HCT116 (cell line): Measurements from ENCODE around the gene GFM2. TPM values are rescaled to one million over a fixed set of nuclear protein-coding genes. Genes with fewer than 3 reads are reported as not detected.
A peak's percentile ranks its signal among the peaks of the same experiment; 100 is the strongest.

Experiments used
- ATAC-seq: fragments of 200-7000 bp; cut with Tn5 transposase; 2 replicates; pipeline ENCODE4 v1.9.1; 2020; ENCODE audit warnings: mild to moderate bottlenecking, moderate library complexity
- BruUV-seq: library from RNA; stranded (reverse); fragments of 400-500 nt; replicated peaks from 2 replicates; lab custom pipeline; 2021; lab: Mats Ljungman, UMichigan
- CTCF ChIA-PET: fragments of 300-600 bp; sonication (Branson Sonifier 250); formaldehyde crosslinking; loops from one replicate; lab custom pipeline; 2021; ENCODE audit warnings: antibody characterized with exemption; lab: Charles Lee
- POLR2A ChIA-PET: fragments of 300-600, 350-600 bp; sonication (Branson Sonifier 250); formaldehyde crosslinking; loops from one replicate; lab custom pipeline; 2021; ENCODE audit warnings: antibody characterized with exemption; lab: Charles Lee
- RAD21 ChIA-PET, 2 experiments: fragments of 300-600 bp; sonication (Branson Sonifier 250); formaldehyde crosslinking; loops; one replicate each; lab custom pipeline; 2023; ENCODE audit warnings: low total read pairs in 2 of 2; ENCODE audit not compliant: uncharacterized antibody in 2 of 2, unreplicated experiment in 2 of 2, low non-redundant PET in 1 of 2; lab: Charles Lee
- DNase-seq: peaks from one replicate; pipeline ENCODE4 v3.0.0-alpha.2; 2010; ENCODE audit warnings: low read depth, low spot score
- H2AFZ ChIP-seq: fragments of 200-600 bp; shearing (Covaris generic), sonication (generic); 2 replicates; pipeline ENCODE4 v1.6.1; 2017; ENCODE audit warnings: low read depth, mixed run types, mixed read lengths, antibody characterized with exemption, low read length; ENCODE audit not compliant: poor library complexity, severe bottlenecking
- H3K27ac ChIP-seq: 2 replicates; pipeline ENCODE4 v1.5.1; 2012; ENCODE audit warnings: low read depth, low read length
- H3K27me3 ChIP-seq: fragments of 200-600 bp; sonication (generic); 2 replicates; pipeline ENCODE4 v1.6.1; 2016; ENCODE audit warnings: mixed run types, low read length, mixed read lengths; ENCODE audit not compliant: insufficient read depth
- H3K36me3 ChIP-seq, 2 experiments: fragments of 200-500 bp in 1 of 2; fragments of 200-600 bp in 1 of 2; sonication (Bioruptor generic) in 1 of 2; sonication (generic) in 1 of 2; 2 replicates each; pipeline versions ENCODE4 v1.5.1 to v1.6.1; 2014 to 2016; ENCODE audit warnings: low read length in 2 of 2, inconsistent platforms in 1 of 2, mixed read lengths in 1 of 2, mixed run types in 1 of 2; ENCODE audit not compliant: insufficient read depth in 2 of 2, control insufficient read depth in 1 of 2
- H3K4me1 ChIP-seq, 2 experiments: fragments of 200-600 bp in 1 of 2; sonication (generic) in 1 of 2; 2 replicates each; pipeline versions ENCODE4 v1.5.1 to v1.6.1; 2012 to 2017; ENCODE audit warnings: low read length in 2 of 2, inconsistent platforms in 1 of 2, mild to moderate bottlenecking in 1 of 2, mixed read lengths in 1 of 2, mixed run types in 1 of 2, moderate library complexity in 1 of 2; ENCODE audit not compliant: insufficient read depth in 2 of 2, control insufficient read depth in 1 of 2
- H3K4me2 ChIP-seq: fragments of 200-600 bp; sonication (generic); 2 replicates; pipeline ENCODE4 v1.6.1; 2017; ENCODE audit warnings: mixed run types, low read length, mixed read lengths
- H3K4me3 ChIP-seq, 2 experiments: fragments of 200-600 bp in 1 of 2; sonication (generic) in 1 of 2; replicated peaks in 1 of 2; 2 replicates each; pipeline ENCODE4 v1.5.1; 2011 to 2016; ENCODE audit warnings: low read length in 2 of 2, control low read depth in 1 of 2, low read depth in 1 of 2, mild to moderate bottlenecking in 1 of 2, mixed read lengths in 1 of 2, mixed run types in 1 of 2
- H3K79me2 ChIP-seq: fragments of 200-600 bp; sonication (generic); 2 replicates; pipeline ENCODE4 v1.6.1; 2017; ENCODE audit warnings: mild to moderate bottlenecking, mixed run types, low read length, moderate library complexity, mixed read lengths; ENCODE audit not compliant: insufficient read depth
- H3K9ac ChIP-seq: fragments of 200-600 bp; sonication (generic); 2 replicates; pipeline ENCODE4 v1.6.1; 2016; ENCODE audit warnings: low read length, mixed read lengths
- H3K9me2 ChIP-seq: fragments of 200-600 bp; sonication (generic), shearing (Covaris generic); 2 replicates; pipeline ENCODE4 v1.6.1; 2017; ENCODE audit warnings: mixed run types, mild to moderate bottlenecking, moderate library complexity; ENCODE audit not compliant: insufficient read depth
- H3K9me3 ChIP-seq, 2 experiments: fragments of 200-500 bp in 1 of 2; fragments of 200-600 bp in 1 of 2; sonication (Bioruptor generic) in 1 of 2; sonication (generic) in 1 of 2; 2 replicates each; pipeline ENCODE4 v1.6.1; 2014 to 2017; ENCODE audit warnings: low read length in 2 of 2, mixed read lengths in 2 of 2, inconsistent platforms in 1 of 2, low read depth in 1 of 2, mild to moderate bottlenecking in 1 of 2, mixed run types in 1 of 2, moderate library complexity in 1 of 2; ENCODE audit not compliant: control insufficient read depth in 1 of 2, insufficient read depth in 1 of 2
- H4K20me1 ChIP-seq: fragments of 200-600 bp; sonication (generic), shearing (Covaris generic); 2 replicates; pipeline ENCODE4 v1.6.1; 2017; ENCODE audit warnings: mixed run types, mild to moderate bottlenecking, moderate library complexity; ENCODE audit not compliant: insufficient read depth
- ATF3 ChIP-seq: IDR thresholded peaks from 2 replicates; pipeline ENCODE4 v1.6.1; 2012
- CBX3 ChIP-seq: IDR thresholded peaks from 2 replicates; pipeline ENCODE4 v1.6.1; 2012; ENCODE audit warnings: low read depth
- CEBPB ChIP-seq: IDR thresholded peaks from 2 replicates; pipeline ENCODE4 v1.6.1; 2012; ENCODE audit warnings: low read depth
- EGR1 ChIP-seq: IDR thresholded peaks from 2 replicates; pipeline ENCODE4 v1.6.1; 2012; ENCODE audit warnings: low read depth
- ELF1 ChIP-seq: IDR thresholded peaks from 2 replicates; pipeline ENCODE4 v1.6.1; 2012; ENCODE audit warnings: low read depth, borderline replicate concordance
- EZH2 ChIP-seq: fragments of 200-600 bp; sonication (generic); IDR thresholded peaks from 2 replicates; pipeline ENCODE4 v1.6.1; 2017; ENCODE audit warnings: antibody characterized with exemption, mixed run types
- EZH2phosphoT487 ChIP-seq: fragments of 200-600 bp; IDR thresholded peaks from 2 replicates; pipeline ENCODE4 v1.6.1; 2018; ENCODE audit warnings: antibody characterized with exemption, borderline replicate concordance
- FOSL1 ChIP-seq: IDR thresholded peaks from 2 replicates; pipeline ENCODE4 v1.6.1; 2012; ENCODE audit warnings: low read depth
- JUND ChIP-seq: IDR thresholded peaks from 2 replicates; pipeline ENCODE4 v1.6.1; 2012
- POLR2A ChIP-seq: IDR thresholded peaks from 2 replicates; pipeline ENCODE4 v1.7.0; 2011; ENCODE audit warnings: borderline replicate concordance; ENCODE audit not compliant: insufficient read depth, insufficient read length; ENCODE audit errors: extremely low read depth
- POLR2AphosphoS5 ChIP-seq: IDR thresholded peaks from 2 replicates; pipeline ENCODE4 v1.6.1; 2011; ENCODE audit warnings: mild to moderate bottlenecking, low read depth, low read length, moderate library complexity
- RAD21 ChIP-seq: IDR thresholded peaks from 2 replicates; pipeline ENCODE4 v1.6.1; 2012; ENCODE audit warnings: low read depth, mild to moderate bottlenecking
- SIN3A ChIP-seq: IDR thresholded peaks from 2 replicates; pipeline ENCODE4 v1.6.1; 2012; ENCODE audit warnings: low read depth
- SP1 ChIP-seq: IDR thresholded peaks from 2 replicates; pipeline ENCODE4 v1.6.1; 2012; ENCODE audit warnings: low read depth
- SRF ChIP-seq: IDR thresholded peaks from 2 replicates; pipeline ENCODE4 v1.6.1; 2012; ENCODE audit warnings: low read depth
- TCF7L2 ChIP-seq: IDR thresholded peaks from 2 replicates; pipeline ENCODE4 v1.7.0; 2011; ENCODE audit warnings: borderline replicate concordance, inconsistent platforms; ENCODE audit not compliant: insufficient read depth, insufficient read length; ENCODE audit errors: extremely low read depth
- YY1 ChIP-seq: IDR thresholded peaks from 2 replicates; pipeline ENCODE4 v1.6.1; 2011; ENCODE audit warnings: low read length, low read depth, moderate library complexity, mild to moderate bottlenecking; ENCODE audit not compliant: insufficient replicate concordance; ENCODE audit errors: extremely low read depth
- ZBTB33 ChIP-seq: IDR thresholded peaks from 2 replicates; pipeline ENCODE4 v1.6.1; 2011; ENCODE audit warnings: mild to moderate bottlenecking, low read length, moderate library complexity; ENCODE audit not compliant: insufficient replicate concordance; ENCODE audit errors: extremely low read depth
- ZFX ChIP-seq: fragments of 450-650 bp; IDR thresholded peaks from 2 replicates; pipeline ENCODE4 v1.6.1; 2017
- intact Hi-C: fragments of 100-400 bp; cut with micrococcal nuclease; formaldehyde crosslinking; loops from 2 replicates; pipeline ENCODE4 v1.10.0; 2022
- total RNA-seq: library from RNA; stranded (reverse); gene quantifications from one replicate; pipeline ENCODE4 v1.2.1, GENCODE V29; 2021; ENCODE audit not compliant: unreplicated experiment
- TF ChIP-seq, protein P1 (sequence below), 3 experiments: fragments of 200-600 bp in 1 of 3; sonication (generic) in 1 of 3; IDR thresholded peaks in 2 of 3; conservative IDR thresholded peaks in 1 of 3; 2 replicates each; pipeline ENCODE4 v1.5.1; 2012 to 2017; ENCODE audit warnings: low read depth in 2 of 3, low read length in 2 of 3, antibody characterized with exemption in 1 of 3, borderline replicate concordance in 1 of 3, control low read depth in 1 of 3, mild to moderate bottlenecking in 1 of 3, mixed read lengths in 1 of 3, mixed run types in 1 of 3, moderate library complexity in 1 of 3; ENCODE audit not compliant: insufficient read depth in 1 of 3
- TF ChIP-seq, protein P2 (sequence below): IDR thresholded peaks from 2 replicates; pipeline ENCODE4 v1.6.1; 2012; ENCODE audit warnings: low read depth

Gene GFM2
- total RNA-seq, 1 experiment from 2014 or later, result 25.0 TPM

- ChIA-PET POLR2A (no interaction called here), CTCF (interaction anchor here (1.0 kb wide), 1 partner anchor 172 kb away, joined by 3 read pairs; no protein-coding TSS in a partner anchor), RAD21 (no interaction called here)
- Histone ChIP-seq H2AFZ (no peak overlapping the region), H3K36me3 (peaks cover 4 to 17% of the 10 kb centered on the region in 2 experiments; a peak in 3 of 4 replicates), H3K4me1 (peaks cover 19 to 42% of the 10 kb centered on the region in 2 experiments; a peak in 3 of 4 replicates), H4K20me1 (no peaks in the 10 kb centered on the region), H3K4me2 (peak overlapping the region; percentile 60), H3K27ac (peak overlapping the region; percentile 4; the same call in 1 of the 2 replicates), H3K9me3 (no peaks in the 10 kb centered on the region), H3K4me3 (no peak overlapping the region; a peak in 1 of 4 replicates), H3K27me3 (no peaks in the 10 kb centered on the region), H3K9me2 (no peaks in the 10 kb centered on the region), H3K9ac (peak overlapping the region; percentile 11; the same call in 1 of the 2 replicates), H3K79me2 (peaks cover 74% of the 10 kb centered on the region)
- peak; percentile 76 for DNase-seq
- no TSS peak for BruUV-seq
- ATAC-seq, result peak; percentile 41; the same call in 1 of the 2 replicates
- intact Hi-C loops, result no loop called here
- TF ChIP-seq POLR2AphosphoS5, result no peak
- no peak for TF ChIP-seq EZH2phosphoT487
- TF ChIP-seq ATF3, result peak; percentile 85
- TF ChIP-seq YY1, result no peak
- peak; percentile 89 for TF ChIP-seq JUND
- no peak for TF ChIP-seq ZBTB33
- peak; percentile 93 for TF ChIP-seq FOSL1
- no peak for TF ChIP-seq RAD21
- TF ChIP-seq ELF1, result no peak
- TF ChIP-seq EZH2, result no peak
- TF ChIP-seq SRF, result 0 out of 2 replicates have a peak, but pooled peaks have one; percentile 26
- TF ChIP-seq, protein P1, sequence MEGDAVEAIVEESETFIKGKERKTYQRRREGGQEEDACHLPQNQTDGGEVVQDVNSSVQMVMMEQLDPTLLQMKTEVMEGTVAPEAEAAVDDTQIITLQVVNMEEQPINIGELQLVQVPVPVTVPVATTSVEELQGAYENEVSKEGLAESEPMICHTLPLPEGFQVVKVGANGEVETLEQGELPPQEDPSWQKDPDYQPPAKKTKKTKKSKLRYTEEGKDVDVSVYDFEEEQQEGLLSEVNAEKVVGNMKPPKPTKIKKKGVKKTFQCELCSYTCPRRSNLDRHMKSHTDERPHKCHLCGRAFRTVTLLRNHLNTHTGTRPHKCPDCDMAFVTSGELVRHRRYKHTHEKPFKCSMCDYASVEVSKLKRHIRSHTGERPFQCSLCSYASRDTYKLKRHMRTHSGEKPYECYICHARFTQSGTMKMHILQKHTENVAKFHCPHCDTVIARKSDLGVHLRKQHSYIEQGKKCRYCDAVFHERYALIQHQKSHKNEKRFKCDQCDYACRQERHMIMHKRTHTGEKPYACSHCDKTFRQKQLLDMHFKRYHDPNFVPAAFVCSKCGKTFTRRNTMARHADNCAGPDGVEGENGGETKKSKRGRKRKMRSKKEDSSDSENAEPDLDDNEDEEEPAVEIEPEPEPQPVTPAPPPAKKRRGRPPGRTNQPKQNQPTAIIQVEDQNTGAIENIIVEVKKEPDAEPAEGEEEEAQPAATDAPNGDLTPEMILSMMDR (IDR thresholded peaks at IDR 0.05 in 2 of 3, conservative IDR thresholded peaks at IDR 0.05 in 1 of 3; ENCODE audit: borderline replicate concordance in 1 of 3, insufficient read depth in 1 of 3, low read depth in 2 of 3, low read length in 2 of 3), result no peak
- no peak for TF ChIP-seq TCF7L2
- TF ChIP-seq SIN3A, result no peak
- TF ChIP-seq CBX3, result 0 out of 2 replicates have a peak, but pooled peaks have one; percentile 32
- TF ChIP-seq CEBPB, result peak; percentile 92
- TF ChIP-seq, protein P2, sequence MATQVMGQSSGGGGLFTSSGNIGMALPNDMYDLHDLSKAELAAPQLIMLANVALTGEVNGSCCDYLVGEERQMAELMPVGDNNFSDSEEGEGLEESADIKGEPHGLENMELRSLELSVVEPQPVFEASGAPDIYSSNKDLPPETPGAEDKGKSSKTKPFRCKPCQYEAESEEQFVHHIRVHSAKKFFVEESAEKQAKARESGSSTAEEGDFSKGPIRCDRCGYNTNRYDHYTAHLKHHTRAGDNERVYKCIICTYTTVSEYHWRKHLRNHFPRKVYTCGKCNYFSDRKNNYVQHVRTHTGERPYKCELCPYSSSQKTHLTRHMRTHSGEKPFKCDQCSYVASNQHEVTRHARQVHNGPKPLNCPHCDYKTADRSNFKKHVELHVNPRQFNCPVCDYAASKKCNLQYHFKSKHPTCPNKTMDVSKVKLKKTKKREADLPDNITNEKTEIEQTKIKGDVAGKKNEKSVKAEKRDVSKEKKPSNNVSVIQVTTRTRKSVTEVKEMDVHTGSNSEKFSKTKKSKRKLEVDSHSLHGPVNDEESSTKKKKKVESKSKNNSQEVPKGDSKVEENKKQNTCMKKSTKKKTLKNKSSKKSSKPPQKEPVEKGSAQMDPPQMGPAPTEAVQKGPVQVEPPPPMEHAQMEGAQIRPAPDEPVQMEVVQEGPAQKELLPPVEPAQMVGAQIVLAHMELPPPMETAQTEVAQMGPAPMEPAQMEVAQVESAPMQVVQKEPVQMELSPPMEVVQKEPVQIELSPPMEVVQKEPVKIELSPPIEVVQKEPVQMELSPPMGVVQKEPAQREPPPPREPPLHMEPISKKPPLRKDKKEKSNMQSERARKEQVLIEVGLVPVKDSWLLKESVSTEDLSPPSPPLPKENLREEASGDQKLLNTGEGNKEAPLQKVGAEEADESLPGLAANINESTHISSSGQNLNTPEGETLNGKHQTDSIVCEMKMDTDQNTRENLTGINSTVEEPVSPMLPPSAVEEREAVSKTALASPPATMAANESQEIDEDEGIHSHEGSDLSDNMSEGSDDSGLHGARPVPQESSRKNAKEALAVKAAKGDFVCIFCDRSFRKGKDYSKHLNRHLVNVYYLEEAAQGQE, result no peak
- TF ChIP-seq ZFX, result no peak
- TF ChIP-seq EGR1, result no peak
- no peak for TF ChIP-seq POLR2A
- peak; percentile 74 for TF ChIP-seq SP1
Measured at GRCh38 chr5:74762599-74762998, 4.3 kb downstream of the GFM2 start.
